ENCODE measurements around the gene PAGR1.
A peak's percentile ranks its signal among the peaks of the same experiment; 100 is the strongest.

Gene PAGR1

DNA sequence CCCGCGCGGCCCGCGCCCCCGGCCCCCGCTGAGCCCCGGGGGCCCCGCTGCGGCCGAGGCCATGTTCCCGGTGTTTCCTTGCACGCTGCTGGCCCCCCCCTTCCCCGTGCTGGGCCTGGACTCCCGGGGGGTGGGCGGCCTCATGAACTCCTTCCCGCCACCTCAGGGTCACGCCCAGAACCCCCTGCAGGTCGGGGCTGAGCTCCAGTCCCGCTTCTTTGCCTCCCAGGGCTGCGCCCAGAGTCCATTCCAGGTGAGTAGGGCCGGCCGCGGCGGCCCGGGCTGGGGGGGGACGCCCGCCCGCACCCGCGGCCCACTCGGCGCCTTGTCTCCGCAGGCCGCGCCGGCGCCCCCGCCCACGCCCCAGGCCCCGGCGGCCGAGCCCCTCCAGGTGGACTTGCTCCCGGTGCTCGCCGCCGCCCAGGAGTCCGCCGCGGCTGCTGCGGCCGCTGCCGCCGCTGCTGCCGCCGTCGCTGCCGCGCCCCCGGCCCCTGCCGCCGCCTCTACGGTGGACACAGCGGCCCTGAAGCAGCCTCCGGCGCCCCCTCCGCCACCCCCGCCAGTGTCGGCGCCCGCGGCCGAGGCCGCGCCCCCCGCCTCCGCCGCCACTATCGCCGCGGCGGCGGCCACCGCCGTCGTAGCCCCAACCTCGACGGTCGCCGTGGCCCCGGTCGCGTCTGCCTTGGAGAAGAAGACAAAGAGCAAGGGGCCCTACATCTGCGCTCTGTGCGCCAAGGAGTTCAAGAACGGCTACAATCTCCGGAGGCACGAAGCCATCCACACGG, 9.1 kb upstream of the PAGR1 start:
- ChIA-PET POLR2A (interaction anchor here (0.6 to 4.0 kb wide), 20 partner anchors 10 to 1227 kb away, joined by 3 to 106 read pairs (median 4); partner anchors contain the start of genes ALDOA, ASPHD1, HIRIP3 and KCTD13), CTCF (interaction anchor here (0.7 to 3.0 kb wide), 9 partner anchors 9 to 1240 kb away, joined by 3 to 23 read pairs (median 4); partner anchors contain the start of genes HIRIP3, INO80E, MVP and PAGR1)
- Histone ChIP-seq H3K4me1 (ENCODE audit: control insufficient read depth, insufficient read depth, low read length) (peaks cover 17% of the 10 kb centered on the region), H3K27ac (ENCODE audit: extremely low read depth, low read depth, low read length) (peak overlapping the region; percentile 100), H3K4me3 (ENCODE audit: low read depth, low read length) (peak overlapping the region; percentile 67), H3K9me3 (ENCODE audit: control insufficient read depth, insufficient read depth, low read depth, low read length) (no peaks in the 10 kb centered on the region), H3K36me3 (ENCODE audit: control insufficient read depth in 2 of 2, insufficient read depth in 1 of 2, low read length in 2 of 2) (peaks cover 0 to 59% of the 10 kb centered on the region in 2 experiments; a peak in 2 of 3 replicates)
- TF ChIP-seq, protein P1, sequence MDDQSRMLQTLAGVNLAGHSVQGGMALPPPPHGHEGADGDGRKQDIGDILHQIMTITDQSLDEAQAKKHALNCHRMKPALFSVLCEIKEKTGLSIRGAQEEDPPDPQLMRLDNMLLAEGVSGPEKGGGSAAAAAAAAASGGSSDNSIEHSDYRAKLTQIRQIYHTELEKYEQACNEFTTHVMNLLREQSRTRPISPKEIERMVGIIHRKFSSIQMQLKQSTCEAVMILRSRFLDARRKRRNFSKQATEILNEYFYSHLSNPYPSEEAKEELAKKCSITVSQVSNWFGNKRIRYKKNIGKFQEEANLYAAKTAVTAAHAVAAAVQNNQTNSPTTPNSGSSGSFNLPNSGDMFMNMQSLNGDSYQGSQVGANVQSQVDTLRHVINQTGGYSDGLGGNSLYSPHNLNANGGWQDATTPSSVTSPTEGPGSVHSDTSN (CRISPR knock-in tag; IDR thresholded peaks at IDR 0.05) = peak; percentile 61; the same call in 1 of the 2 replicates
- TF ChIP-seq ZNF792 (tag by site-specific recombination; IDR thresholded peaks at IDR 0.05) = no peak

DNA sequence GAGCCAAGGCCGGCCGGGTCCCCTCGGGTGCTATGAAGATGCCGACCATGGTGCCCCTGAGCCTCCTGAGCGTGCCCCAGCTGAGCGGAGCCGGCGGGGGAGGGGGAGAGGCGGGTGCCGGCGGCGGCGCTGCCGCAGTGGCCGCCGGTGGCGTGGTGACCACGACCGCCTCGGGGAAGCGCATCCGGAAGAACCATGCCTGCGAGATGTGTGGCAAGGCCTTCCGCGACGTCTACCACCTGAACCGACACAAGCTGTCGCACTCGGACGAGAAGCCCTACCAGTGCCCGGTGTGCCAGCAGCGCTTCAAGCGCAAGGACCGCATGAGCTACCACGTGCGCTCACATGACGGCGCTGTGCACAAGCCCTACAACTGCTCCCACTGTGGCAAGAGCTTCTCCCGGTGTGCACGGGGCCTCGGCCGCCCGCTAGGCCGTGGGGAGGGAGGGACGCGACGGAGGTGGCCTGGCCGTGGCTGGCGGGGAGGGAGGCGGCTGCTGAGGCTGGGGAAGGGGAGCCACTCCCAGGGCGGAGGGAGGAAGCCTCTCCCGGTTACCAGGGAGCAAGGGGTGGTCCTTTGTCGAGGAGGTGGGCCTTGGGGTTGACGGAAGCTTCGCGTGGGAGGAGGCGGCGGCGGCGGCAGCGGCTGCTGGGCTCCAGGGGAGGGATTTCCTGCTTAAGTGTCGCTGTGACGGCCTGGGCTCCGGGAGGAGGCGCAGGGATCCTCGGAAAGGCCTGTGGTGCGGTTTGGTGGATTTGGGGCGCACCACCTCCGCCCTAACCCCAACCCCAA, 8.3 kb upstream of the PAGR1 start:
- CTCF ChIA-PET = interaction anchor here (0.6 to 3.0 kb wide), 13 partner anchors 8 to 1170 kb away, joined by 3 to 23 read pairs (median 3); partner anchors contain the start of genes HIRIP3, INO80E, MVP and PAGR1
- Histone ChIP-seq H3K36me3 (ENCODE audit: control insufficient read depth in 2 of 2, insufficient read depth in 1 of 2, low read length in 2 of 2) (peaks cover 0 to 54% of the 10 kb centered on the region in 2 experiments; a peak in 2 of 3 replicates), H3K4me1 (ENCODE audit: control insufficient read depth, insufficient read depth, low read length) (peaks cover 17% of the 10 kb centered on the region), H3K9me3 (ENCODE audit: control insufficient read depth, insufficient read depth, low read depth, low read length) (no peaks in the 10 kb centered on the region), H3K27ac (ENCODE audit: extremely low read depth, low read depth, low read length) (peak overlapping the region; percentile 100), H3K4me3 (ENCODE audit: low read depth, low read length) (peak overlapping the region; percentile 67)
- TF ChIP-seq ZNF324 (tag by site-specific recombination; IDR thresholded peaks at IDR 0.05) = no peak
- peak; percentile 59; the same call in 1 of the 2 replicates for TF ChIP-seq TRIM28 (IDR thresholded peaks at IDR 0.05; ENCODE audit: borderline replicate concordance, low read length)
- TF ChIP-seq ZNF785 (tag by site-specific recombination; IDR thresholded peaks at IDR 0.05) = no peak
- POLR2A ChIA-PET = interaction anchor here (0.7 to 4.0 kb wide), 14 partner anchors 11 to 211 kb away, joined by 3 to 106 read pairs (median 6); partner anchors contain the start of genes ASPHD1, KCTD13, KIF22 and MVP

DNA sequence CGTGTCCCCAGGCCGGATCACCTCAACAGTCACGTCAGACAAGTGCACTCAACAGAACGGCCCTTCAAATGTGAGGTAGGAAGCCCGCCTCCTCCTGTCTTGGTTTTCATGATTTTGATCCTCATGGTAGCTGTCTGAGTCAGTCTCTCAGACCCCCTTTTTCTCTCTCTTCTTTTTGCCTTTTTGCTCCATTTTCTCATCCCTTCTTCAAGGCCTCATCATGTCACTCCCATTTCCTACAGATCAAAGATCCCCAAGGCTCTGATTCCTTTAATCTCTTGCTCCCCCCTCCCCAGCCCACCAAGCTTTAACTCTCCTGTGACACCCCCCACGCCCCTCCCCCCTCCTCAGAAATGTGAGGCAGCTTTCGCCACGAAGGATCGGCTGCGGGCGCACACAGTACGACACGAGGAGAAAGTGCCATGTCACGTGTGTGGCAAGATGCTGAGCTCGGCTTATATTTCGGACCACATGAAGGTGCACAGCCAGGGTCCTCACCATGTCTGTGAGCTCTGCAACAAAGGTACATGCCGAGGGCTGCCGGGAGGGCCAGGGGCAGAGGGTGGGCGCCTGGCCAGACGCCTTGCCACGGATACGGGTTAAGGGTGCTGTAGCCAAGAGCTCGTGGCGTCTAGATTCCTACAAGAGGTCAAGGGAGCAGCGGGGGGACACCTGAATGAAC, 7.6 kb upstream of the PAGR1 start:
- peaks cover 17% of the 10 kb centered on the region for H3K4me1 ChIP-seq (ENCODE audit: control insufficient read depth, insufficient read depth, low read length)
- H3K4me3 ChIP-seq (ENCODE audit: low read depth, low read length) = peak overlapping the region; percentile 67
- TF ChIP-seq, protein P2, sequence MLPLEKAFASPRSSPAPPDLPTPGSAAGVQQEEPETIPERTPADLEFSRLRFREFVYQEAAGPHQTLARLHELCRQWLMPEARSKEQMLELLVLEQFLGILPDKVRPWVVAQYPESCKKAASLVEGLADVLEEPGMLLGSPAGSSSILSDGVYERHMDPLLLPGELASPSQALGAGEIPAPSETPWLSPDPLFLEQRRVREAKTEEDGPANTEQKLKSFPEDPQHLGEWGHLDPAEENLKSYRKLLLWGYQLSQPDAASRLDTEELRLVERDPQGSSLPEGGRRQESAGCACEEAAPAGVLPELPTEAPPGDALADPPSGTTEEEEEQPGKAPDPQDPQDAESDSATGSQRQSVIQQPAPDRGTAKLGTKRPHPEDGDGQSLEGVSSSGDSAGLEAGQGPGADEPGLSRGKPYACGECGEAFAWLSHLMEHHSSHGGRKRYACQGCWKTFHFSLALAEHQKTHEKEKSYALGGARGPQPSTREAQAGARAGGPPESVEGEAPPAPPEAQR (tag by site-specific recombination; IDR thresholded peaks at IDR 0.05) = no peak
- TF ChIP-seq ZNF266 (tag by site-specific recombination; IDR thresholded peaks at IDR 0.05; ENCODE audit: low read depth) (no peak), ZNF23 (tag by site-specific recombination; IDR thresholded peaks at IDR 0.05; ENCODE audit: borderline replicate concordance) (no peak), ZNF473 (tag by site-specific recombination; IDR thresholded peaks at IDR 0.05) (no peak), ZNF19 (tag by site-specific recombination; IDR thresholded peaks at IDR 0.05; ENCODE audit: low read depth) (no peak), ZNF311 (tag by site-specific recombination; IDR thresholded peaks at IDR 0.05; ENCODE audit: borderline replicate concordance) (no peak), ZNF571 (tag by site-specific recombination; IDR thresholded peaks at IDR 0.05) (no peak)
- TF ChIP-seq, protein P3, sequence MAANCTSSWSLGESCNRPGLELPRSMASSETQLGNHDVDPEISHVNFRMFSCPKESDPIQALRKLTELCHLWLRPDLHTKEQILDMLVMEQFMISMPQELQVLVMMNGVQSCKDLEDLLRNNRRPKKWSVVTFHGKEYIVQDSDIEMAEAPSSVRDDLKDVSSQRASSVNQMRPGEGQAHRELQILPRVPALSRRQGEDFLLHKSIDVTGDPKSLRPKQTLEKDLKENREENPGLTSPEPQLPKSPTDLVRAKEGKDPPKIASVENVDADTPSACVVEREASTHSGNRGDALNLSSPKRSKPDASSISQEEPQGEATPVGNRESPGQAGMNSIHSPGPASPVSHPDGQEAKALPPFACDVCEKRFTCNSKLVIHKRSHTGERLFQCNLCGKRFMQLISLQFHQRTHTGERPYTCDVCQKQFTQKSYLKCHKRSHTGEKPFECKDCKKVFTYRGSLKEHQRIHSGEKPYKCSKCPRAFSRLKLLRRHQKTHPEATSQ (tag by site-specific recombination; IDR thresholded peaks at IDR 0.05) = no peak
- TF ChIP-seq, protein P4, sequence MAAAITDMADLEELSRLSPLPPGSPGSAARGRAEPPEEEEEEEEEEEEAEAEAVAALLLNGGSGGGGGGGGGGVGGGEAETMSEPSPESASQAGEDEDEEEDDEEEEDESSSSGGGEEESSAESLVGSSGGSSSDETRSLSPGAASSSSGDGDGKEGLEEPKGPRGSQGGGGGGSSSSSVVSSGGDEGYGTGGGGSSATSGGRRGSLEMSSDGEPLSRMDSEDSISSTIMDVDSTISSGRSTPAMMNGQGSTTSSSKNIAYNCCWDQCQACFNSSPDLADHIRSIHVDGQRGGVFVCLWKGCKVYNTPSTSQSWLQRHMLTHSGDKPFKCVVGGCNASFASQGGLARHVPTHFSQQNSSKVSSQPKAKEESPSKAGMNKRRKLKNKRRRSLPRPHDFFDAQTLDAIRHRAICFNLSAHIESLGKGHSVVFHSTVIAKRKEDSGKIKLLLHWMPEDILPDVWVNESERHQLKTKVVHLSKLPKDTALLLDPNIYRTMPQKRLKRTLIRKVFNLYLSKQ (tag by site-specific recombination; IDR thresholded peaks at IDR 0.05; ENCODE audit: borderline replicate concordance) = no peak
- H3K9me3 ChIP-seq (ENCODE audit: control insufficient read depth, insufficient read depth, low read depth, low read length) = no peaks in the 10 kb centered on the region
- H3K36me3 ChIP-seq (ENCODE audit: control insufficient read depth in 2 of 2, insufficient read depth in 1 of 2, low read length in 2 of 2) = peaks cover 0 to 46% of the 10 kb centered on the region in 2 experiments; a peak in 2 of 3 replicates
- ChIA-PET CTCF (interaction anchor here (0.6 to 3.0 kb wide), 10 partner anchors 10 to 1170 kb away, joined by 3 to 23 read pairs (median 4); partner anchors contain the start of genes HIRIP3, INO80E and MVP), POLR2A (interaction anchor here (0.7 to 4.0 kb wide), 12 partner anchors 10 to 210 kb away, joined by 3 to 106 read pairs (median 8); partner anchors contain the start of genes ASPHD1, KCTD13, KIF22 and MVP)
- H3K27ac ChIP-seq (ENCODE audit: extremely low read depth, low read depth, low read length) = peak overlapping the region; percentile 100
